IPS-18c (cell line): ENCODE results near the gene SDC3.

Source experiments
- H3K4me3 ChIP-seq: 2 replicates; pipeline ENCODE4 v1.7.0; 2013; ENCODE audit warnings: low read depth, mild to moderate bottlenecking, low read length, moderate library complexity; ENCODE audit not compliant: insufficient read depth
- H3K9me3 ChIP-seq: one replicate; pipeline ENCODE4 v1.6.1; 2013; ENCODE audit warnings: mild to moderate bottlenecking, low read length, moderate library complexity; ENCODE audit not compliant: control insufficient read depth, insufficient read depth

Gene SDC3

GRCh38 chr1:30909365-30910068, 959 bp upstream of the SDC3 start:
- no peaks in the 10 kb centered on the region for H3K9me3 ChIP-seq
- peak overlapping the region; percentile 68 for H3K4me3 ChIP-seq

GRCh38 chr1:30908316-30908695, 252 bp downstream of the SDC3 start:
- no peaks in the 10 kb centered on the region for H3K9me3 ChIP-seq
- H3K4me3 ChIP-seq: no peak overlapping the region

- H3K9me3 ChIP-seq: no peaks in the 10 kb centered on the region
- H3K4me3 ChIP-seq: peak overlapping the region; percentile 65
Observed at GRCh38 chr1:30907481-30908315, 860 bp downstream of the SDC3 start.

GRCh38 chr1:30906631-30907441, 1.7 kb downstream of the SDC3 start:
- Histone ChIP-seq H3K9me3 (no peaks in the 10 kb centered on the region), H3K4me3 (no peak overlapping the region)

- Histone ChIP-seq H3K4me3 (no peak overlapping the region; the same call in 1 of the 2 replicates), H3K9me3 (no peaks in the 10 kb centered on the region)
Observed at GRCh38 chr1:30905916-30906620, 2.5 kb downstream of the SDC3 start.

GRCh38 chr1:30905403-30905802, 3.2 kb downstream of the SDC3 start:
- H3K4me3 ChIP-seq: no peak overlapping the region
- H3K9me3 ChIP-seq: no peaks in the 10 kb centered on the region

- H3K4me3 ChIP-seq: no peak overlapping the region
- H3K9me3 ChIP-seq: no peaks in the 10 kb centered on the region
Observed at GRCh38 chr1:30904962-30905335, 3.6 kb downstream of the SDC3 start.

GRCh38 chr1:30904191-30904961, 4.2 kb downstream of the SDC3 start:
- H3K4me3 ChIP-seq: no peak overlapping the region
- H3K9me3 ChIP-seq: no peaks in the 10 kb centered on the region

- H3K4me3 ChIP-seq: no peak overlapping the region
- no peaks in the 10 kb centered on the region for H3K9me3 ChIP-seq
Observed at GRCh38 chr1:30903343-30904034, 5.1 kb downstream of the SDC3 start.

- Histone ChIP-seq H3K9me3 (no peaks in the 10 kb centered on the region), H3K4me3 (no peak overlapping the region)
Observed at GRCh38 chr1:30902593-30903290, 5.8 kb downstream of the SDC3 start.

GRCh38 chr1:30901798-30902581, 6.6 kb downstream of the SDC3 start:
- Histone ChIP-seq H3K9me3 (no peaks in the 10 kb centered on the region), H3K4me3 (no peak overlapping the region)

- Histone ChIP-seq H3K4me3 (no peak overlapping the region), H3K9me3 (no peaks in the 10 kb centered on the region)
Observed at GRCh38 chr1:30900931-30901560, 7.5 kb downstream of the SDC3 start.

- Histone ChIP-seq H3K4me3 (no peak overlapping the region), H3K9me3 (no peaks in the 10 kb centered on the region)
Observed at GRCh38 chr1:30900486-30900885, 8.1 kb downstream of the SDC3 start.

- Histone ChIP-seq H3K4me3 (no peak overlapping the region; the same call in 1 of the 2 replicates), H3K9me3 (no peaks in the 10 kb centered on the region)
Observed at GRCh38 chr1:30899577-30900389, 8.8 kb downstream of the SDC3 start.
